Transverse colon (tissue), 4 donors: ENCODE measurements around the gene CCNL1. TPM values are rescaled to one million over a fixed set of nuclear protein-coding genes. Genes with fewer than 3 reads are reported as not detected.
A peak's percentile ranks its signal among the peaks of the same experiment; 100 is the strongest.

Experiments used
- DNase-seq: peaks from one replicate; pipeline ENCODE4 v3.0.0-alpha.2; 2019
- H3K27ac ChIP-seq, 4 donors: fragments of 200-600 bp; sonication (generic); 2 replicates each; pipeline ENCODE4 v1.5.1; 2016 to 2018; ENCODE audit warnings: inconsistent platforms in 4 of 4
- H3K27me3 ChIP-seq: fragments of 200-600 bp; sonication (generic); 2 replicates; pipeline ENCODE4 v1.5.1; 2017; ENCODE audit warnings: inconsistent platforms
- H3K36me3 ChIP-seq, 4 donors: fragments of 200-600 bp; sonication (generic); 2 replicates each; pipeline ENCODE4 v1.5.1; 2017 to 2019; ENCODE audit warnings: inconsistent platforms in 4 of 4
- H3K4me1 ChIP-seq, 4 donors: fragments of 200-600 bp; sonication (generic); 2 replicates each; pipeline ENCODE4 v1.5.1; 2017 to 2020; ENCODE audit warnings: inconsistent platforms in 4 of 4
- H3K4me3 ChIP-seq, 4 donors: fragments of 200-600 bp; sonication (generic); 1 replicate in 1 of 4; 2 replicates in 3 of 4; pipeline versions ENCODE4 v1.5.1 to v1.6.1; 2017 to 2019; ENCODE audit warnings: inconsistent platforms in 4 of 4
- H3K9me3 ChIP-seq, 2 donors: fragments of 200-600 bp; sonication (generic); 2 replicates each; pipeline ENCODE4 v1.5.1; 2017 to 2019; ENCODE audit warnings: inconsistent platforms in 2 of 2
- EP300 ChIP-seq: sonication (generic); formaldehyde crosslinking; IDR thresholded peaks from one replicate; pipeline ENCODE4 v1.6.1; 2017; ENCODE audit warnings: antibody characterized with exemption, low read depth
- POLR2A ChIP-seq: fragments of 450-650 bp; IDR thresholded peaks from one replicate; pipeline ENCODE4 v1.6.1; 2016; ENCODE audit warnings: antibody characterized with exemption, mild to moderate bottlenecking, moderate library complexity
- POLR2AphosphoS5 ChIP-seq, 3 donors: sonication (generic); formaldehyde crosslinking; IDR thresholded peaks; one replicate each; pipeline ENCODE4 v1.6.1; 2016; ENCODE audit warnings: antibody characterized with exemption in 3 of 3
- WGBS, 2 donors: methylation state at CpG; one replicate each; pipeline ENCODE4 v1.1.5; 2018; ENCODE audit warnings: low coverage in 1 of 2; 5-methylcytosine and 5-hydroxymethylcytosine counted together
- in situ Hi-C, 4 donors: fragments of 200-750 bp; cut with MboI; loops; one replicate each; pipeline versions ENCODE4 v1.15.0 to v1.15.1; 2017; ENCODE audit warnings: low sequenced_read_pairs in 3 of 4, low pct_ligation_motif_present in 1 of 4, low pct_unique_long_range_greater_than_20kb in 1 of 4
- intact Hi-C: fragments of 100-400 bp; cut with DNase I; formaldehyde crosslinking; loops from one replicate; pipeline ENCODE4 v1.15.1; 2023; ENCODE audit warnings: low total_unique reads
- total RNA-seq, 4 donors: library from RNA; depleted of rRNA; stranded (reverse); fragments of >200 nt; gene quantifications; one replicate each; pipeline ENCODE4 v1.1.0, GENCODE V29; 2016
- TF ChIP-seq, protein P1 (sequence below), 5 experiments: fragments of 200-600 bp in 3 of 5; fragments of 450-650 bp in 2 of 5; sonication (generic) in 3 of 5; IDR thresholded peaks; 1 replicate in 2 of 5; 2 replicates in 3 of 5; pipeline ENCODE4 v1.5.1; 2016 to 2017; ENCODE audit warnings: antibody characterized with exemption in 5 of 5, inconsistent platforms in 3 of 5, mild to moderate bottlenecking in 2 of 5, moderate library complexity in 1 of 5

CCNL1 gene
- total RNA-seq, 4 donors from 2014 or later, result 288 to 422 (median 308) TPM

- H3K27me3 ChIP-seq, result no peaks in the 10 kb centered on the region
- 27 to 53% methylated on average over 2 of the region's 2 CpGs for WGBS, 2 donors
- no peak overlapping the region for H3K4me3 ChIP-seq
- peaks cover 0 to 47% (median 26%) of the 10 kb centered on the region in 4 donors for H3K4me1 ChIP-seq
- intact Hi-C loops (no loop called here), in situ Hi-C loops (no loop called here)
- DNase-seq, result no peak
- H3K27ac ChIP-seq, result peak overlapping the region in 2 of 4 donors; percentile 29 to 93
- no peaks in the 10 kb centered on the region for H3K36me3 ChIP-seq
- no peaks in the 10 kb centered on the region for H3K9me3 ChIP-seq
- TF ChIP-seq POLR2A (no peak), EP300 (no peak)
- TF ChIP-seq, protein P1, sequence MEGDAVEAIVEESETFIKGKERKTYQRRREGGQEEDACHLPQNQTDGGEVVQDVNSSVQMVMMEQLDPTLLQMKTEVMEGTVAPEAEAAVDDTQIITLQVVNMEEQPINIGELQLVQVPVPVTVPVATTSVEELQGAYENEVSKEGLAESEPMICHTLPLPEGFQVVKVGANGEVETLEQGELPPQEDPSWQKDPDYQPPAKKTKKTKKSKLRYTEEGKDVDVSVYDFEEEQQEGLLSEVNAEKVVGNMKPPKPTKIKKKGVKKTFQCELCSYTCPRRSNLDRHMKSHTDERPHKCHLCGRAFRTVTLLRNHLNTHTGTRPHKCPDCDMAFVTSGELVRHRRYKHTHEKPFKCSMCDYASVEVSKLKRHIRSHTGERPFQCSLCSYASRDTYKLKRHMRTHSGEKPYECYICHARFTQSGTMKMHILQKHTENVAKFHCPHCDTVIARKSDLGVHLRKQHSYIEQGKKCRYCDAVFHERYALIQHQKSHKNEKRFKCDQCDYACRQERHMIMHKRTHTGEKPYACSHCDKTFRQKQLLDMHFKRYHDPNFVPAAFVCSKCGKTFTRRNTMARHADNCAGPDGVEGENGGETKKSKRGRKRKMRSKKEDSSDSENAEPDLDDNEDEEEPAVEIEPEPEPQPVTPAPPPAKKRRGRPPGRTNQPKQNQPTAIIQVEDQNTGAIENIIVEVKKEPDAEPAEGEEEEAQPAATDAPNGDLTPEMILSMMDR (IDR thresholded peaks at IDR 0.05), result no peak
Observed at GRCh38 chr3:157122116-157122515, 37.8 kb downstream of the CCNL1 start.

DNA sequence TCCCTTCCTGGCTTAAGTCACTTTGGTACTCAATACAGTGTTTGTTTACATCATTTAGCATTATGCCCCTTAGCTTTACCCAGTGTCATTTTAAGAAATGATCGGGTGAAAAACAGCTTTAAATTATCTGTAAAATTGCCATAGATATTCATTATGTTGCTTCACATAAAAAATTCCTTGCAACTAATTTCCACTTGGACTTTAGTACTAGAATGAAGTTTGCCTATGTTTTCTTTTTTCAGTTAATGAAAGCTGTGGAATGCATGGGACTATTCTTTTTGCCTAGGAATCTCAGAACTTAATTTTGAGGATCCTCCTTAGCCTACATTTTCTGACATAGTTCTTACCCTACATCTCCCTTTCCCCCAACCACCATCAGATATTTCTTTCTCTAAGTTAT is 38.4 kb downstream of the CCNL1 start:
- Histone ChIP-seq H3K4me3 (no peak overlapping the region), H3K9me3 (no peaks in the 10 kb centered on the region), H3K4me1 (peaks cover 0 to 43% (median 26%) of the 10 kb centered on the region in 4 donors), H3K27ac (peak overlapping the region in 2 of 4 donors; percentile 85 to 93), H3K27me3 (no peaks in the 10 kb centered on the region), H3K36me3 (no peaks in the 10 kb centered on the region)
- in situ Hi-C loops, result no loop called here
- 44 to 50% methylated on average over 1 of the region's 1 CpG for WGBS, 2 donors
- TF ChIP-seq EP300 (no peak), POLR2AphosphoS5 (IDR thresholded peaks at IDR 0.05) (no peak), POLR2A (no peak)
- TF ChIP-seq, protein P1 (IDR thresholded peaks at IDR 0.05), result no peak
- intact Hi-C loops, result no loop called here
- DNase-seq, result no peak

DNA sequence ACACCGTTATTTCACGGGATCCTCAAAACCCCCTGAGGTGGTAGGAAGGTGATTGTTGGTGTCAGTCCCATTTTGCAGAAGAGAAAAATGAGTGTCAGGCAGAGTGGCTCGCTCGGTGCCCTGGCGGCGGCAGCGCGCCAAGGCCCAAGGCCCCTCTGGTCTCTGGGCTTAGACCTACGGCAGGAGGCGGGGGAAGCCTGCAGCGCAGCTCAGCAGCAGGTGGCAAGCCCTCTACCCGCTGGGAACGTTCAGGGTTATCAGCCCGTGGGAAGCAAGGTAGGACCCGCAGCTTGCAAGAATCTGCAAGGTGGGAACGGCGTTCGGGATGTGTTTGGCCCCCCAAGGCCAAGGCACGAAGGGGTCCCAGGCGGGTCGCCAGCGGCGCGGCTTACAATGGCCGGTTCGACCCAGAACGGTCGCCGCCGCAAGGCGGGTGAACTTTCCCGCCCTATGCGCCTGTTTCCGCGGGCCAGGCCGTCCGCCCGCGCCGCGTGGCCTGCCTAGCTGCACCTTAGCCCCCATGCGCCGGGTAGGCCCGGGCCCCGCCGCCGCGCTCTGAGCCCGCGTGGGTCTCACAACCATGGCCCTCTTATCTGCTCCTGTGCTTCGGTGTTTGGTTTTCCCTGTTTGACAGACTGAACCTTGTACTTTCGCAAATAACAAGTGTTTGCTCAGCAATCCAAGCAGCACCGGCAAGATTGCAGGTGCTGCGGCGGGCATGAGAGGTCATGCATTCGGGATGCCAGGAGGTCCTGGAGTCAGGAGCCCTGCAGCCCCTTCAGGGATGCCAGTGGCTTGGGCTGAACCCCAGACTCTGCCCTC is 39.7 kb downstream of the CCNL1 start:
- intact Hi-C loops (no loop called here), in situ Hi-C loops (no loop called here)
- Histone ChIP-seq H3K27ac (peak overlapping the region; percentile 81 to 93 (median 88)), H3K4me1 (peaks cover 0 to 33% (median 23%) of the 10 kb centered on the region in 4 donors), H3K9me3 (no peaks in the 10 kb centered on the region), H3K4me3 (peak overlapping the region in 3 of 4 donors; percentile 21 to 34 (median 22)), H3K27me3 (no peaks in the 10 kb centered on the region), H3K36me3 (no peaks in the 10 kb centered on the region)
- 61 to 75% methylated on average over 8 to 53 of the region's 56 CpGs for WGBS, 2 donors
- TF ChIP-seq EP300 (no peak), POLR2A (peak; percentile 52), POLR2AphosphoS5 (IDR thresholded peaks at IDR 0.05) (peak; percentile 38 to 66 (median 61))
- TF ChIP-seq, protein P1 (IDR thresholded peaks at IDR 0.05), result peak in 3 of 5 experiments; percentile 17 to 47 (median 44)
- DNase-seq, result peak; percentile 71

DNA sequence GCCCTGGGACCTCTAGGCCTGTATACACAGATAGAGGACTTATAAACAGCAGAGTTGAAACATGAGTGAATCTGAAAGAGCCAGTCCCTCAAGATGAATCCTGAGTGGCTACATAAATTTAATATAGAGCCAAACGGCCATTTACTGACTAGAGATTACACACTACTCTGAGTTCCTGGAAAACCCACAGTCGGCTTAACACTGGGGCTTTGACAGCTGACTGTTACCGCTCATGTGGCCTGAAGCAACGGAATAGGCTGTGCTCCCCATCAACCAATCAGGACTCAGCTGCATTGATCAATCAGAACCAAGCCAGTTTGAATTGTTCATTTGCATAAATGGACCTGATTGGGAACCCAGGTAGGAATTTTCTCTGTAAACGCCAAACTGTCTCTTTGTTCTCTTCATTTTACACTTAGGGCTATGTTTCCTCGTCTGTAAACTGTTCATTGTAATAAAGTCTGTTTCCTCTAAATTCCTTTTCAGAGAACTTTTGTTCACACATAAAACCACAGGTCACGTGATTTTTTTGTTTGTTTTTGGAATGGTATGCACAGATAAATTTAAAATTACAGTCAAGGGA is 40.5 kb downstream of the CCNL1 start:
- Histone ChIP-seq H3K4me3 (peak overlapping the region in 2 of 4 donors; percentile 22 to 34), H3K36me3 (no peaks in the 10 kb centered on the region), H3K27me3 (no peaks in the 10 kb centered on the region), H3K4me1 (peaks cover 0 to 32% (median 21%) of the 10 kb centered on the region in 4 donors), H3K27ac (peak overlapping the region; percentile 81 to 93 (median 88)), H3K9me3 (no peaks in the 10 kb centered on the region)
- peak; percentile 41 for DNase-seq
- intact Hi-C loops, result no loop called here
- 37 to 41% methylated on average over 7 of the region's 7 CpGs for WGBS, 2 donors
- TF ChIP-seq POLR2AphosphoS5 (IDR thresholded peaks at IDR 0.05) (no peak), EP300 (no peak), POLR2A (no peak)
- TF ChIP-seq, protein P1 (IDR thresholded peaks at IDR 0.05), result no peak
- in situ Hi-C loops, result no loop called here
